ENCODE data around the gene ANXA10. TPM values are rescaled to one million over a fixed set of nuclear protein-coding genes. Genes with fewer than 3 reads are reported as not detected.

Gene ANXA10
- polyA plus RNA-seq (2012; ENCODE audit: low read depth, missing spikeins), result not detected

- DNase-seq (ENCODE audit: insufficient read length, low spot score), result no peak
- TF ChIP-seq POU2F2 (IDR thresholded peaks at IDR 0.05; ENCODE audit: low read depth, low read length) (no peak), POLR2A (IDR thresholded peaks at IDR 0.05; ENCODE audit: low read depth, low read length) (no peak), PAX5 (IDR thresholded peaks at IDR 0.05; ENCODE audit: insufficient read depth, low read length, severe bottlenecking) (no peak), POLR2AphosphoS5 (IDR thresholded peaks at IDR 0.05; ENCODE audit: low read depth, low read length) (no peak), SPI1 (IDR thresholded peaks at IDR 0.05; ENCODE audit: low read depth, low read length) (no peak), TAF1 (IDR thresholded peaks at IDR 0.05; ENCODE audit: low read depth, low read length) (no peak)
- FAIRE-seq, result no peak
These were observed at the start of gene ANXA10 for GRCh38 chr4:168092176-168092712. ANXA10 (plus strand) TSS chr4:168092537; CDS start chr4:168092701, 164 bp downstream.

DNA sequence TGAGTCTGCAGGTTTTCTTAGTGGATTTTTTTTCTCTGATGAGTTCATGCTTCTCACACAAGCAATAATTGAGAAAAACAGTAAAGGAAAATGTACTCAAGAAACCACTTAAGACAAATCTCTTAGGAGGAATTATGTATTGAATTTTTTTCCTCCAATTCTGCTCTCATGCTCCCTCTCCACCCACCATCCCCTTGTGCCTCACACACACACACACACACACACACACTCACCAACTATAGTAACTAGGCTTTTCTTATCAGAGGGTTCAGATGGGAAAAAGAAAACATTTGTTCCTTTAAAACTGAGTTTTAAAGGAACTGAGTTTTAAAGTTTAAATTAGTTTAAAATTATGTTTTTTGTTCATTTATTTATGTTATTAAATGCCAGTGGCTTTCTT is 47.0 kb upstream of the ANXA10 start:
- TF ChIP-seq POLR2AphosphoS5 (IDR thresholded peaks at IDR 0.05; ENCODE audit: low read depth, low read length), result no peak
- TF ChIP-seq POLR2A (IDR thresholded peaks at IDR 0.05; ENCODE audit: low read depth, low read length), result no peak
- TF ChIP-seq PAX5 (IDR thresholded peaks at IDR 0.05; ENCODE audit: insufficient read depth, low read length, severe bottlenecking), result no peak
- TF ChIP-seq TAF1 (IDR thresholded peaks at IDR 0.05; ENCODE audit: low read depth, low read length), result no peak
- TF ChIP-seq SPI1 (IDR thresholded peaks at IDR 0.05; ENCODE audit: low read depth, low read length), result no peak
- TF ChIP-seq POU2F2 (IDR thresholded peaks at IDR 0.05; ENCODE audit: low read depth, low read length), result no peak
- DNase-seq (ENCODE audit: insufficient read length, low spot score) (no peak), FAIRE-seq (no peak)

DNA sequence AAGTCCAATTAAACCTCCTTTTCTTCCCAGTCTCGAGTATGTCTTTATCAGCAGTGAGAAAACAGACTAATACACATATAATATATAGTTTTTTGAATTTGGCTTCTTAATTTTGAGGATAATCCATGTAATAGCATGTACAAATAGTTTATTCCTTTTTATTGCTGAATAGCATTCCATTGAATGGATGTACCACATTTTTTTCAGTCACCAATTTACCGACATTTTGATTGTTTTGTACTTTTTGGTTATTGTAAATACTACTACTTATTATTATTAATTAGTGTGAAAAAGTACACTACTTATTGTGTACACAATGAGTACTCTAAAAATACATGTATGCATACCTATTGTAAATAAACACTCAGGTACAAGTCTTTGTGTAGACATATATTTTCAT is 42.3 kb upstream of the ANXA10 start:
- DNase-seq (ENCODE audit: insufficient read length, low spot score) (no peak), FAIRE-seq (no peak)
- TF ChIP-seq POU2F2 (IDR thresholded peaks at IDR 0.05; ENCODE audit: low read depth, low read length) (no peak), TAF1 (IDR thresholded peaks at IDR 0.05; ENCODE audit: low read depth, low read length) (no peak), SPI1 (IDR thresholded peaks at IDR 0.05; ENCODE audit: low read depth, low read length) (no peak), POLR2A (IDR thresholded peaks at IDR 0.05; ENCODE audit: low read depth, low read length) (no peak), PAX5 (IDR thresholded peaks at IDR 0.05; ENCODE audit: insufficient read depth, low read length, severe bottlenecking) (no peak), POLR2AphosphoS5 (IDR thresholded peaks at IDR 0.05; ENCODE audit: low read depth, low read length) (no peak)

DNA sequence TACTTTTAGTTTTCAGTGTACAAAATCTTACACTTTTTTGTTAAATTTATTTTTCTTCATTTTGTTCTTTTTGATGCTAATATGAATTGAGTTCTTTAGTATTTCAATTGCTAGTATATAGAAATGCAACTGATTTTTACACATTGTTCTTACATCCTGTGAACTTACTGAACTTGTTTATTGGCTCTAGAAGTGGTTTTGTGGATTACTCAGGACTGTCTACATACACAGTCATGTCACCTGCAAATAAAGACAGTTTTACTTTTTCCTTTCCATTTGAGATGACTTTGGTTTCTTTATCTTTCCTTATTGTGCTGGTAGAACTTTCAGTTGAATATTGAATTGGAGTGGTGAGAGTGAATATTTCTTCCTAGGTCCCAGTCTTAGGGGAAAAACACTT is 40.8 kb upstream of the ANXA10 start:
- DNase-seq (ENCODE audit: insufficient read length, low spot score) (no peak), FAIRE-seq (no peak)
- no peak for TF ChIP-seq POLR2AphosphoS5 (IDR thresholded peaks at IDR 0.05; ENCODE audit: low read depth, low read length)
- no peak for TF ChIP-seq POU2F2 (IDR thresholded peaks at IDR 0.05; ENCODE audit: low read depth, low read length)
- TF ChIP-seq POLR2A (IDR thresholded peaks at IDR 0.05; ENCODE audit: low read depth, low read length), result no peak
- no peak for TF ChIP-seq TAF1 (IDR thresholded peaks at IDR 0.05; ENCODE audit: low read depth, low read length)

DNA sequence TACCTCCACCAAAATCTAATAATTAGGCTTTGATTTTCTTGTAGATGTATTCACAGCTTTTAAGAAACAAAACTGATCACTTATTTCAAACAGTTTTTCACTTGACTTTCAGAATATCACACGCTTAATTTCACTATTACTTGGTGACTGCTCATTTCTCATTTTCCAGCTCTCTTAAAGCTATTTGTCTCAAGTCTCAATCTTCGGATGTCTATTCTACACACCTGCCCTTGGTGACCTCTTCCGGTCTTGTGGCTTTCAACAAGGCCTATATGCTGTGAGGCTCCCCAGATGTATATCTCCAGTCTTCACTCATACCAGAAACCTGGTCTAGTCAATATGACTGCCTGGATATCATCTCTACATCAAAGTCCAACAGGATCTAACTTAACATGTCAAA is 34.9 kb upstream of the ANXA10 start:
- DNase-seq (ENCODE audit: insufficient read length, low spot score) (no peak), FAIRE-seq (no peak)
- TF ChIP-seq SPI1 (IDR thresholded peaks at IDR 0.05; ENCODE audit: low read depth, low read length) (no peak), TAF1 (IDR thresholded peaks at IDR 0.05; ENCODE audit: low read depth, low read length) (no peak), POLR2AphosphoS5 (IDR thresholded peaks at IDR 0.05; ENCODE audit: low read depth, low read length) (no peak), POU2F2 (IDR thresholded peaks at IDR 0.05; ENCODE audit: low read depth, low read length) (no peak), POLR2A (IDR thresholded peaks at IDR 0.05; ENCODE audit: low read depth, low read length) (no peak), PAX5 (IDR thresholded peaks at IDR 0.05; ENCODE audit: insufficient read depth, low read length, severe bottlenecking) (no peak)

DNA sequence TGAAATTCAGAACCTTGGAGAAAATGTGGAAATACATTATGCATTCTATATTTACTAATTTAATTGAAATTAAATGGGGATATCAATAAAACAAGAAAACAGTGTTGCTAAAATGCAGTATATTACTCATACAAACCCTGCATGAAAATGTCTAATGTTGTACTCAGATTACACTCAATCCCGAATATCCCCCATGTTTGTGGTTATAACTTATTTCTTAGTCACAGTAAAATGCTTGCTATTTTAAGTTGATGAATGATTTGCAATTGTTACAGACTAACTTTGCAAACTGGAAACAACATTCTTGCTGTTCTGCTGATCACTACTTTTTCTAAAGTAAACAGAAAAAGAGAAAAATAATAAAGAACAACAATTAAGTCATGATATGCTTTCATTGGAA is 33.1 kb upstream of the ANXA10 start:
- FAIRE-seq (no peak), DNase-seq (ENCODE audit: insufficient read length, low spot score) (no peak)
- no peak for TF ChIP-seq POLR2A (IDR thresholded peaks at IDR 0.05; ENCODE audit: low read depth, low read length)
- TF ChIP-seq POLR2AphosphoS5 (IDR thresholded peaks at IDR 0.05; ENCODE audit: low read depth, low read length), result no peak

DNA sequence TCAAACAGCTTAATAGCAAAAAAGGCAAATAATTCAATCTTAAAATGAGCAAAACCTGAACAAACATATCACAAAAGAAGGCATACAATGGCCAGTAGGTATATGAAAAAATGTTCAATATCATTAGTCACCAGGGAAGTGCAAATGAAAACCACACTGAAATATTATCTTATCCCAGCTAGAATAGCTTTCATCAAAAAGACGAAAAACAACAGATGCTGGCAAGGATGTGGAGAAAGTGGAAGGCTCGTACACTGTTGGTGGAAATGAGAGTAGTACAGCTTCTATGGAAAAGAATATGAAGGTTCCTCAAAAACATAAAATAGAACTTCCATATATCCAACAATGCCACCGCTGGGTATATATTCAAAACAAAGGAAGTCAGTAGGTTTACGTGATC is 29.3 kb upstream of the ANXA10 start:
- TF ChIP-seq POLR2A (IDR thresholded peaks at IDR 0.05; ENCODE audit: low read depth, low read length), result no peak
- TF ChIP-seq POLR2AphosphoS5 (IDR thresholded peaks at IDR 0.05; ENCODE audit: low read depth, low read length), result no peak
- no peak for TF ChIP-seq SPI1 (IDR thresholded peaks at IDR 0.05; ENCODE audit: low read depth, low read length)
- TF ChIP-seq TAF1 (IDR thresholded peaks at IDR 0.05; ENCODE audit: low read depth, low read length), result no peak
- no peak for TF ChIP-seq POU2F2 (IDR thresholded peaks at IDR 0.05; ENCODE audit: low read depth, low read length)
- no peak for TF ChIP-seq PAX5 (IDR thresholded peaks at IDR 0.05; ENCODE audit: insufficient read depth, low read length, severe bottlenecking)
- no peak for FAIRE-seq
- DNase-seq (ENCODE audit: insufficient read length, low spot score), result no peak

GRCh38 chr4:168070903-168071302 is 21.4 kb upstream of the ANXA10 start:
- FAIRE-seq, result no peak
- no peak for DNase-seq (ENCODE audit: insufficient read length, low spot score)
- TF ChIP-seq PAX5 (IDR thresholded peaks at IDR 0.05; ENCODE audit: insufficient read depth, low read length, severe bottlenecking) (no peak), POLR2AphosphoS5 (IDR thresholded peaks at IDR 0.05; ENCODE audit: low read depth, low read length) (no peak), TAF1 (IDR thresholded peaks at IDR 0.05; ENCODE audit: low read depth, low read length) (no peak), POU2F2 (IDR thresholded peaks at IDR 0.05; ENCODE audit: low read depth, low read length) (no peak), SPI1 (IDR thresholded peaks at IDR 0.05; ENCODE audit: low read depth, low read length) (no peak), POLR2A (IDR thresholded peaks at IDR 0.05; ENCODE audit: low read depth, low read length) (no peak)

- no peak for TF ChIP-seq POU2F2 (IDR thresholded peaks at IDR 0.05; ENCODE audit: low read depth, low read length)
- TF ChIP-seq POLR2A (IDR thresholded peaks at IDR 0.05; ENCODE audit: low read depth, low read length), result no peak
- no peak for TF ChIP-seq POLR2AphosphoS5 (IDR thresholded peaks at IDR 0.05; ENCODE audit: low read depth, low read length)
- TF ChIP-seq TAF1 (IDR thresholded peaks at IDR 0.05; ENCODE audit: low read depth, low read length), result no peak
- no peak for TF ChIP-seq PAX5 (IDR thresholded peaks at IDR 0.05; ENCODE audit: insufficient read depth, low read length, severe bottlenecking)
- TF ChIP-seq SPI1 (IDR thresholded peaks at IDR 0.05; ENCODE audit: low read depth, low read length), result no peak
- DNase-seq (ENCODE audit: insufficient read length, low spot score), result no peak
- FAIRE-seq, result no peak
These were observed 21.0 kb upstream of the ANXA10 start for GRCh38 chr4:168071304-168071703.

DNA sequence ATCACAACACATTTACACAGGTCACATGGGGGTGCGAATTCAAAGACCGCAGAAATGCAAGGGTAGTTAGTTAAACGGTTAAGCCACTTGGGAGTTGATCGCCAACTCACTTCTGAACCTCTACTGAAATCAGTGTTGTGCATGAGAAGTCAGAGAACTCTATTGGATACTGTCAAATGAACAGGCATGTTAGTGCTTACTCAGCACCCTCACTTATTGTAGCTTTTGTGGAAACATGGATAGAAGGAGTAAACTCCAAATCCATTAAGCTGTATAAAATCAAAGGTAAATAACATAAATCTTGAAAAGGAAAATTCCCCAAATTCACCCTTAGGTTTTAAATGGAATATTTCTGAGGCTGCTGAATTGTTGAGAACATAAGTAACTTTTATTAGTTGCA is 17.5 kb upstream of the ANXA10 start:
- TF ChIP-seq POLR2AphosphoS5 (IDR thresholded peaks at IDR 0.05; ENCODE audit: low read depth, low read length) (no peak), SPI1 (IDR thresholded peaks at IDR 0.05; ENCODE audit: low read depth, low read length) (no peak), POLR2A (IDR thresholded peaks at IDR 0.05; ENCODE audit: low read depth, low read length) (no peak), PAX5 (IDR thresholded peaks at IDR 0.05; ENCODE audit: insufficient read depth, low read length, severe bottlenecking) (no peak), TAF1 (IDR thresholded peaks at IDR 0.05; ENCODE audit: low read depth, low read length) (no peak), POU2F2 (IDR thresholded peaks at IDR 0.05; ENCODE audit: low read depth, low read length) (no peak)
- DNase-seq (ENCODE audit: insufficient read length, low spot score) (no peak), FAIRE-seq (no peak)
